ENCODE measurements around the gene SNX2. TPM values are rescaled to one million over a fixed set of nuclear protein-coding genes. Genes with fewer than 3 reads are reported as not detected.

Gene SNX2
- total RNA-seq, 2 donors from 2014 or later: 23.8 to 26.6 TPM

DNA sequence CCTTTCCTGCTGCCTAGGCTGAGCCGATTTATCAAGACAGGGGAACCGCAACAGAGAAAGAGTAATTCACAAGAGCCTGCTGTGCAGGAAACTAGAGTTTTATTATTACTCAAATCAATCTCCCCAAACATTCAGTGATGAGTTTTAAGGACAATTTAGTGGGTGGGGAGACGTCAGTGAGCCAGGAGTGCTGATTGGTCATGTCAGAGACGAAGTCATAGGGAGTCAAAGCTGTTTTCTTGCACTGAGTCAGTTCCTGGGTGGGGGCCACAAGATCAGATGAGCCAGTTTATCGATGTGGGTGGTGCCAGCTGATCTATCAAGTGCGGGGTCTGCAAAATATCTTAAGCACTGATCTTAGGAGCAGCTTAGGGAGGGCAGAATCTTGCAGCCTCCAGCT lies 89.5 kb downstream of the SNX2 start:
- Mint-ChIP-seq H3K27me3 (peaks cover 0 to 2% of the 10 kb centered on the region in 2 donors), H3K9me3 (no peaks in the 10 kb centered on the region), H3K4me1 (ENCODE audit: low read depth in 2 of 2) (peaks cover 0 to 18% of the 10 kb centered on the region in 2 donors), H3K27ac (no peak overlapping the region), H3K4me3 (peak overlapping the region; percentile 28), H3K36me3 (no peaks in the 10 kb centered on the region)
- ATAC-seq (peak in 1 of 2 donors; percentile 89), DNase-seq (ENCODE audit: low spot score) (no peak)

DNA sequence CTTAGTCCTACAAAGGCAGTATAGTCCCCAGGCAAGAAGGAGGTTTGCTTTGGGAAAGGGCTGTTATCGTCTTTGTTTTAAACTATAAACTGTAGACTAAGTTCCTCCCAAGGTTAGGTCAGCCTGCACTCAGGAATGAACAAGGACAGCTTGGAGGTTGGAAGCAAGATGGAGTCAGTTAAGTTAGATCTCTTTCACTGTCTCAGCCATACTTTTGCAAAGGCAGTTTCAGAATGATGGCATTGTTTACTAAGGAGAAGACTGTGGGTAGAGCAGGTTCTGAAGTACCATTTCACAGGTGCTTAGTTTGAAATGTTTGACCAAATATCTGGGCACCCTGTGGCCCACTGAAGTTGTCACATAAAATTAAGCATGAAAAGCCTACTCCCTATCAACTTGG lies 90.0 kb downstream of the SNX2 start:
- DNase-seq (ENCODE audit: low spot score) (no peak), ATAC-seq (no peak)

DNA sequence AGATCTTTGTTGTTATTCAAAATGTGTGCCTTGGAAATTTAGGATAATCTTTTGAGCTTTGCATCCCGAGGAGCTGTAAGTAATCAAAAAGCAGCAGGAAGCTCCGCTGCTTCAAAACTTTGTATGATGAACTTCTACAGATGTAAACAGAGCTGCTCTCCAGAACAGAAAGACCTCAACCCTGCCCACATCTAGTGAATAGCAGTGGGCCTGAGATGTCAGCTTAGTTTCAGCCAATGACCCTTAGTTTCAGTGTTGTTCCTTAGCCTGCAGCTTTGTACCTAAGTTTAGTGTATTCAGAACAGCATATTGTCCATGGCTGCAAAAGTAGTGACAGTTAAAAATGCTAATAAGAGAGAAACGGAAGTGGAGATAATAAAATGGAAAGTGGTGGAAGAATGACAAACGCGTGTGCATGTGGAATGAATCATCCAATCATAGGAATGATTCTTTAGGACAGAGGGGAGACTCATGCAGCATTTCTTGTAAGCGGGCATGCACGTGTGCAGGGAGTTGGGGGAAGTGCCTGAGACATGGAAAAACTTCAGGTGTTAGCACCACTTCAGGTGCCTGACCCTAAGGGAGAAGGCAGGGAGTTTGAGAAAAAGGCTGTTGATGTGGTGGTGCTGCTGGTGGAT lies 95.5 kb downstream of the SNX2 start:
- Mint-ChIP-seq H3K27me3 (no peaks in the 10 kb centered on the region), H3K9me3 (no peaks in the 10 kb centered on the region), H3K4me1 (ENCODE audit: low read depth in 2 of 2) (peaks cover 4 to 6% of the 10 kb centered on the region in 2 donors), H3K27ac (no peak overlapping the region), H3K36me3 (no peaks in the 10 kb centered on the region), H3K4me3 (no peak overlapping the region)
- DNase-seq (ENCODE audit: low spot score) (no peak), ATAC-seq (no peak)

More for the DNA sequence above, 90.0 kb downstream of the SNX2 start:
- H3K4me3 Mint-ChIP-seq: peak overlapping the region; percentile 25
- H3K27ac Mint-ChIP-seq: no peak overlapping the region
- H3K36me3 Mint-ChIP-seq: no peaks in the 10 kb centered on the region
- no peaks in the 10 kb centered on the region for H3K9me3 Mint-ChIP-seq
- H3K27me3 Mint-ChIP-seq: peaks cover 0 to 2% of the 10 kb centered on the region in 2 donors
- H3K4me1 Mint-ChIP-seq (ENCODE audit: low read depth in 2 of 2): peaks cover 0 to 18% of the 10 kb centered on the region in 2 donors

DNA sequence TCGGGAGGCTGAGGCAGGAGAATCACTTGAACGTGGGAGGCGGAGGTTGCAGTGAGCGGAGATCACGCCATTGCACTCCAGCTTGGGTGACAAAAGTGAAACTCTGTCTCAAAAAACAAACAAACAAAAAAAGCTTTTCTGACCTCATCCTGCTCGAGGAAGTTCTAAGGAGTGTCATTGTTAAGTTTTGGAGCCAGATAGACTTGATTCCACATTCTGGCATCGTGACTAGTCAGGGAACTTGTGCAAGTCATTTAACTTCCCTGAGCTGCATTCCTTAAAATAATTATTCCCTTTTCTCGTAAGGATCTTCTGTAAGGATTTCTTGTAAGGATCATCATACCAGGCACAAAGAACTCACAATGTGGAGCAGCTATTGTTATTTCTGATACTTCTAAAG lies 96.8 kb downstream of the SNX2 start:
- Mint-ChIP-seq H3K27me3 (no peaks in the 10 kb centered on the region), H3K9me3 (no peaks in the 10 kb centered on the region), H3K36me3 (no peaks in the 10 kb centered on the region), H3K4me1 (ENCODE audit: low read depth in 2 of 2) (peaks cover 6 to 10% of the 10 kb centered on the region in 2 donors), H3K27ac (no peak overlapping the region), H3K4me3 (no peak overlapping the region)
- ATAC-seq: no peak
- DNase-seq (ENCODE audit: low spot score): no peak

DNA sequence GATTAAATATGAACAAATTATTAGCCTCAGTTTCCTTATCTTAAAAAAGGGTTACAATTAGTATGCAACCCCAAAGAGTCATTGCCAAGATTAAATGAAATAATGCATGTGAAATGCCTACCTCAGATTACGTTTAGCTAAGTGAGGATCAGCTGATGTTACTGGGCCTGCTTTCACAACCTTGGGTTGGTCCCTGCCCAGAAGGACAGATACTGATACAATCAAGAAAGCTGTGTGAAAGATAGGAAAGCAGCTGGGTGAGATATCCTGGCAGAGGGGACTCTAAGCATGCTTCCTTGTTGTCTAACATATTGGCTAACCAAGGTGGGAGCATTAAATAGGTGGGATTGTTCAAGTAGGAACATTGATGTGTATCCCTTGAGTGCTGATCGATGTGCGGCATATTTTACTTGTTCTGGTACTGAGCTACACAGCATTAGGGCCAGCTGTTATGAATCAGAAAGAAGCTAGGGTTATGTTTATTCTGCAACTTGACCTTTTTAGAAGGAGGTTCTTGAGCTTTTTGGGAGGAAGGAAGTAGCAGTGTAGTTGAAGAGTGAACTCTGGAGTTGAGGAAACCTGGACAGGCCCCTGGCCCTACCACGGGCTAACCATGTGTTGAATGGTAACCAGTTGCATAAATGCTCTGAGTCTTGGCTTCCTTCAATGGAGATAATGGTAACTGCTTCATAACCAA lies 99.4 kb downstream of the SNX2 start:
- no peaks in the 10 kb centered on the region for H3K36me3 Mint-ChIP-seq
- DNase-seq (ENCODE audit: low spot score) (no peak), ATAC-seq (no peak)
- peaks cover 22 to 25% of the 10 kb centered on the region in 2 donors for H3K4me1 Mint-ChIP-seq (ENCODE audit: low read depth in 2 of 2)
- H3K9me3 Mint-ChIP-seq: no peaks in the 10 kb centered on the region
- no peak overlapping the region for H3K27ac Mint-ChIP-seq
- H3K4me3 Mint-ChIP-seq: no peak overlapping the region
- peaks cover 0 to 6% of the 10 kb centered on the region in 2 donors for H3K27me3 Mint-ChIP-seq

DNA sequence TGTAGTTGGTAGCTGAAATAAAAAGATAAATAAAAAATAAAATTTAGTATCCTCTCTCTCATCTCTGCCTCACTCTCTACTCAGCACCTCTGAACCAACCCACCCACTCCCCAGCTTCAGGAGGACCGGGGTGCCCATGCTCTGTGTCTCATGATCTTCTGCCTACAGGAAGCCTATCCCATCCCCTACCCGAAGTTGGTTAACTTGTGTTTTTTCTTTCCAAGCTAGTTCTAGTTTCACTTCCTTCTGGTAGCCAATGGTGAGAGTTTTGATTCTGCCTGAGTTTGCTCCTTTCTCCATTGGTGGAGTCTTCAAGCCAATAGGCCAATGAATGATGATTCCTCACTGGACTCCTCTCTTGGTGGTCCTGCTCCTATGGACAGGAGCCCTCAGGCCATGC lies 102.6 kb downstream of the SNX2 start:
- Mint-ChIP-seq H3K36me3 (no peaks in the 10 kb centered on the region), H3K4me3 (no peak overlapping the region), H3K27ac (no peak overlapping the region), H3K4me1 (ENCODE audit: low read depth in 2 of 2) (peaks cover 22 to 25% of the 10 kb centered on the region in 2 donors), H3K27me3 (peaks cover 0 to 6% of the 10 kb centered on the region in 2 donors), H3K9me3 (no peaks in the 10 kb centered on the region)
- ATAC-seq: no peak
- DNase-seq (ENCODE audit: low spot score): no peak

DNA sequence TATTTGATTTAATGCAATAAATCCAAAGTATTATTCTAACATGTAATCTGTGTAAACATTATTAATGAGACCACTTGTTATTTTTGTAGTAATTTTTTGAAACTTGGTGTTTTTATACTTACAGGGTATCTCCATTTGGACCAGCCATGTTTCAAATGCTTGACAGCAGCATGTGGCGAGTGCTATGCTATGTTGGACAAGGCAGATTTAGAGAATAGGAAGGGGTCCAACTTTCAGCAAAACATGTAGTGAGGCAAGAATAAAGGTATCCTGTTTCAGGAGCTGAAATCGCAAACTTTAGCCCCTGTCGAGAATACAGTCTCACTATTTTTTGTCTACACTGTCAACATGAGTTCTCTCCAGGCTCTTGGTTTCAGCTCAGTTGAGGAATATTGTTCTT lies 104.2 kb downstream of the SNX2 start:
- ATAC-seq: no peak
- peaks cover 0 to 6% of the 10 kb centered on the region in 2 donors for H3K27me3 Mint-ChIP-seq
- no peak overlapping the region for H3K4me3 Mint-ChIP-seq

More for the DNA sequence above, 104.2 kb downstream of the SNX2 start:
- H3K9me3 Mint-ChIP-seq: no peaks in the 10 kb centered on the region
- H3K36me3 Mint-ChIP-seq: no peaks in the 10 kb centered on the region
- DNase-seq (ENCODE audit: low spot score): no peak
- no peak overlapping the region for H3K27ac Mint-ChIP-seq
- peaks cover 22 to 24% of the 10 kb centered on the region in 2 donors for H3K4me1 Mint-ChIP-seq (ENCODE audit: low read depth in 2 of 2)

Other genes starting within 250 kb of the SNX2 start
- gene SNX24, start 70.5 kb downstream of the SNX2 start, total RNA-seq: 1 to 10 TPM; 3.8 to 4.7 TPM